Esophagus (tissue), 2 donors: ENCODE data around the gene RBM10. TPM values are rescaled to one million over a fixed set of nuclear protein-coding genes. Genes with fewer than 3 reads are reported as not detected.

ENCODE experiments used
- H3K27ac ChIP-seq, 2 donors: one replicate each; pipeline ENCODE4 v1.5.1; 2013; ENCODE audit warnings: low read depth in 2 of 2, mild to moderate bottlenecking in 2 of 2, inconsistent platforms in 1 of 2, low read length in 1 of 2, moderate library complexity in 1 of 2
- H3K27me3 ChIP-seq, 2 donors: one replicate each; pipeline ENCODE4 v1.6.1; 2013; ENCODE audit warnings: low read length in 2 of 2, control low read depth in 1 of 2, mild to moderate bottlenecking in 1 of 2; ENCODE audit not compliant: insufficient read depth in 2 of 2, control insufficient read depth in 1 of 2
- H3K36me3 ChIP-seq, 2 donors: one replicate each; pipeline ENCODE4 v1.6.1; 2013; ENCODE audit warnings: low read length in 1 of 2; ENCODE audit not compliant: control insufficient read depth in 2 of 2, insufficient read depth in 2 of 2
- H3K4me1 ChIP-seq, 2 donors: one replicate each; pipeline ENCODE4 v1.6.1; 2013; ENCODE audit warnings: low read length in 1 of 2; ENCODE audit not compliant: control insufficient read depth in 2 of 2, insufficient read depth in 2 of 2
- H3K4me3 ChIP-seq, 2 donors: one replicate each; pipeline ENCODE4 v1.5.1; 2013; ENCODE audit warnings: low read length in 2 of 2, mild to moderate bottlenecking in 2 of 2, low read depth in 1 of 2, moderate library complexity in 1 of 2
- H3K9me3 ChIP-seq, 2 donors: one replicate each; pipeline ENCODE4 v1.6.1; 2013; ENCODE audit warnings: mild to moderate bottlenecking in 2 of 2, low read depth in 1 of 2, low read length in 1 of 2, moderate library complexity in 1 of 2; ENCODE audit not compliant: control insufficient read depth in 2 of 2, insufficient read depth in 1 of 2
- WGBS, 2 donors: extraction: QIAGEN DNeasy Blood & Tissue Kit; methylation state at CpG; one replicate each; pipeline ENCODE4 v1.1.7; 2013; 5-methylcytosine and 5-hydroxymethylcytosine counted together
- polyA plus RNA-seq, 2 donors: library from polyadenylated mRNA; stranded (reverse); fragments of 200-250 nt; gene quantifications; one replicate each; pipeline ENCODE4 v1.2.3, GENCODE V29; 2013
- donor health status: healthy with polysubstance abuse.
- donor health status: Bipolar disorder and iron deficiency.

RBM10 gene
- polyA plus RNA-seq, 2 donors = 24.8 to 35.7 TPM

DNA sequence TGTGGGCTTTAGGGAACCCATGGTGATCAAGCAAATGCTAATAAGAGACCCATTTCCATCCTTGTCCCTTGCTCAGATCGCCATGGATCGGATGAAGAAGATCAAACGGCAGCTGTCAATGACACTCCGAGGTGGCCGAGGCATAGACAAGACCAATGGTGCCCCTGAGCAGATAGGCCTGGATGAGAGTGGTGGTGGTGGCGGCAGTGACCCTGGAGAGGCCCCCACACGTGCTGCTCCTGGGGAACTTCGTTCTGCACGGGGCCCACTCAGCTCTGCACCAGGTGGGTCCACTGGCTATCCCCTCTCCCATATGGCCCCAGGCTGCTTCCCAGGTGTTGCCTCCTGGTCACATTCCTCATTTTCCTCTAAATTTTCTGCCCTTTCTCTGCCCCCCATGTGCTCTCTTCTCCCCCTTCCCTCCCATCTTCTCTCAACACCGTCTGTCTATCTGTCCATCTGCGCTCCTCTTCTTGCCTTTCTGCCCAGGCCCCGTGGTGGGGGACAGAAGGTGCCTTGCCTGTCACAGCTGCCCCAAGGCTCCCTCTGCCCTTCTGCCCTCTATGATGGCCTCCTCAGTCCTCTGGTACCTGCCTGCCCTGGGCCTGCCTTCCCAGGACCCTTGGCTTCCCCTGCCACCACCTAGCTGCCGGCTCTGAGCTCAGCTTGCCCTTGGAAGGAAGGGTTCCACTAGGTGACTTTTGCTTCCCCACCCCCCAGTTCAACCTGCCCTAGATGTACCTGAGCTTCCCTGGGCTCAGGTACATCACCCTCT is 78.6 kb downstream of the RBM10 start:
- peaks cover 4 to 39% of the 10 kb centered on the region in 2 donors for H3K36me3 ChIP-seq
- H3K4me1 ChIP-seq = peaks cover 0 to 13% of the 10 kb centered on the region in 2 donors
- WGBS, 2 donors = 92 to 96% methylated on average over 12 to 13 of the region's 13 CpGs
- no peak overlapping the region for H3K4me3 ChIP-seq
- H3K27ac ChIP-seq = no peak overlapping the region
- no peaks in the 10 kb centered on the region for H3K27me3 ChIP-seq
- no peaks in the 10 kb centered on the region for H3K9me3 ChIP-seq

GRCh38 chrX:47224266-47224895 is 79.4 kb downstream of the RBM10 start:
- no peak overlapping the region for H3K4me3 ChIP-seq
- 89 to 93% methylated on average over 17 of the region's 17 CpGs for WGBS, 2 donors
- no peak overlapping the region for H3K27ac ChIP-seq
- H3K9me3 ChIP-seq = no peaks in the 10 kb centered on the region
- H3K4me1 ChIP-seq = peaks cover 0 to 13% of the 10 kb centered on the region in 2 donors
- H3K27me3 ChIP-seq = no peaks in the 10 kb centered on the region
- H3K36me3 ChIP-seq = peaks cover 4 to 42% of the 10 kb centered on the region in 2 donors

GRCh38 chrX:47224896-47225290 is 79.9 kb downstream of the RBM10 start:
- Histone ChIP-seq H3K9me3 (no peaks in the 10 kb centered on the region), H3K27ac (no peak overlapping the region), H3K27me3 (no peaks in the 10 kb centered on the region), H3K36me3 (peaks cover 4 to 42% of the 10 kb centered on the region in 2 donors), H3K4me1 (peaks cover 0 to 7% of the 10 kb centered on the region in 2 donors), H3K4me3 (no peak overlapping the region)
- 90 to 91% methylated on average over 4 of the region's 4 CpGs for WGBS, 2 donors

GRCh38 chrX:47226071-47226470 is 81.0 kb downstream of the RBM10 start:
- Histone ChIP-seq H3K4me3 (no peak overlapping the region), H3K36me3 (peaks cover 4 to 42% of the 10 kb centered on the region in 2 donors), H3K27ac (no peak overlapping the region), H3K27me3 (no peaks in the 10 kb centered on the region), H3K9me3 (no peaks in the 10 kb centered on the region), H3K4me1 (no peaks in the 10 kb centered on the region)
- WGBS, 2 donors = 84 to 89% methylated on average over 6 of the region's 6 CpGs

GRCh38 chrX:47226531-47227333 is 81.7 kb downstream of the RBM10 start:
- Histone ChIP-seq H3K27ac (no peak overlapping the region), H3K4me1 (no peaks in the 10 kb centered on the region), H3K36me3 (peaks cover 4 to 42% of the 10 kb centered on the region in 2 donors), H3K27me3 (no peaks in the 10 kb centered on the region), H3K4me3 (no peak overlapping the region), H3K9me3 (no peaks in the 10 kb centered on the region)
- 87 to 92% methylated on average over 19 of the region's 19 CpGs for WGBS, 2 donors

GRCh38 chrX:47227334-47227583 is 82.2 kb downstream of the RBM10 start:
- Histone ChIP-seq H3K27ac (no peak overlapping the region), H3K27me3 (no peaks in the 10 kb centered on the region), H3K4me3 (no peak overlapping the region), H3K36me3 (peaks cover 4 to 42% of the 10 kb centered on the region in 2 donors), H3K9me3 (no peaks in the 10 kb centered on the region), H3K4me1 (no peaks in the 10 kb centered on the region)
- WGBS, 2 donors = 90 to 92% methylated on average over 9 of the region's 9 CpGs

DNA sequence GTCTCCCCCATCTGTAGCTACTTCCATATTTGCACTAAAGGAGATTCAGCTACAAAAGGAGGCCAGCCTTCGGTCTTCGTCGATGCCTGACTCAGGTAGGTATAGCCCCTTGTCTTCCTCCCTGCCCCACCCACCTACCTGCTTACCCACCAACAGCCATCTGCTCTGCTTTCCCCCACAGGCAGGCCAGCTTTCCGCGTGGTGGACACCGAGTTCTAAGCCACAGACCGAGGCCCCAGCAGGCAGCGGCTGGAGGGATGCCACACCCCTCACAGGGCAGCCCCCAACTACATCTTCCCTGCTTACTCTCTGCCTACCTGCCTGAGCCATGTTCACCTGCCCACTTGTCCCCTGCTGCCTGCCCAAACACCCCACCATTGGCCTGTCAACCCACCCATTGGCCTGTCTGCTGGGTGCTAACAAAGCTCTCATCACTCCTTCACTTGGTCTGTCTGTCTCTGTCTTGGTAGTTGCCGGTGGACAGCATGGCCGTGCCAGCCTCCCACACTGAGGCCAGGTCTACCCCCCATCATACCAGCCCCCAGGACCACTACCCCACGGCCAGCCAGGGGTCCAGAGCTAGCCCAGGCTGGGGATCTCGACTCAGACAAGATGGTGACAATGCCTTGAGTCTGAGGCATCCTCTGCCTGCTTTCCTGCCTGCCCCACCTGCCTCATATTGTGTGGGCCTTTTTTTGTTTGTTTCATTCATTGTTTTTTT is 83.7 kb downstream of the RBM10 start:
- Histone ChIP-seq H3K27ac (no peak overlapping the region), H3K36me3 (peaks cover 4 to 34% of the 10 kb centered on the region in 2 donors), H3K4me1 (no peaks in the 10 kb centered on the region), H3K4me3 (no peak overlapping the region), H3K27me3 (no peaks in the 10 kb centered on the region), H3K9me3 (no peaks in the 10 kb centered on the region)
- WGBS, 2 donors = 91 to 94% methylated on average over 12 of the region's 12 CpGs

- Histone ChIP-seq H3K27ac (no peak overlapping the region), H3K9me3 (no peaks in the 10 kb centered on the region), H3K27me3 (no peaks in the 10 kb centered on the region), H3K4me1 (no peaks in the 10 kb centered on the region), H3K4me3 (no peak overlapping the region), H3K36me3 (peaks cover 0 to 28% of the 10 kb centered on the region in 2 donors)
- WGBS, 2 donors = 90 to 94% methylated on average over 5 to 6 of the region's 6 CpGs
These were observed 84.4 kb downstream of the RBM10 start for GRCh38 chrX:47229427-47229826.

DNA sequence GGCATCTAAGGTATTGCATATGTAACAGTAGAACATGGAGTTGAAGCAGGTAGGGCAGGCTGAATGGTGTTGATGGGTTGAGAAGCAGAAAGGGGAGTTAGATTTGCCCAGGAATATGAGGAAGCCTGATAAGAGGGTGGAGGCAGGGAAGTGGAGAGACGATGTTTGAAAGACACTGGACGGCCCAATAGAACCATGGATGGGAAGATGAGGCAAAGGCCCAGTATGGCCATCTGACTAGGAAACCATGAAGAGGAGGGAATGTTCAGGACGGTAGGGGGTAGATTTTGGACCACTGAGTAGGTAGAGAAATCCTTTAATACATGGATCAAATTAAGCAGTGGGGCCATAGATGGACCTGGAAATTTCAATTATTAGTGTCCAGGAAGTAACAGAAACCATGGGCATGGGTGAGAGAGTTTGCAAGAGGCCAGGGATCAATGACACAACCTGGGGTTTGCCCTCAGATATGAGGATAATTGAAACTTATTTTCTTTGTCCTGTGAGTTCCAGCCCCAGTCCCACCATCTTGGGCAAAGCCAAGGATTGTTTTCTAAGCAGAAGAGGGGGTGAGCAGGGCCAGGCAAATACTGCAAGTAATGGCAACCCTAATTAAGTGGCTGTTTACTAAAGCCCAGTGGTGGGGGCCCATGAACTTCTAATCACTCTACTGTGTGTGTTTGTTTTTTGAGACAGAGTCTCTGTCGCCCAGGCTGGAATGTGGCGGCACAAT is 85.3 kb downstream of the RBM10 start:
- 86 to 88% methylated on average over 5 of the region's 5 CpGs for WGBS, 2 donors
- H3K36me3 ChIP-seq = peaks cover 0 to 23% of the 10 kb centered on the region in 2 donors
- no peaks in the 10 kb centered on the region for H3K4me1 ChIP-seq
- no peak overlapping the region for H3K27ac ChIP-seq
- no peaks in the 10 kb centered on the region for H3K27me3 ChIP-seq
- H3K4me3 ChIP-seq = no peak overlapping the region
- H3K9me3 ChIP-seq = no peaks in the 10 kb centered on the region
